GM12891 (cell line): ENCODE measurements around the gene GABRR3.

Experiments
- PAX5 ChIP-seq: IDR thresholded peaks from 2 replicates; pipeline ENCODE4 v1.6.1; 2011; ENCODE audit warnings: low read length, moderate library complexity, mild to moderate bottlenecking; ENCODE audit not compliant: insufficient read depth, severe bottlenecking
- POLR2A ChIP-seq: IDR thresholded peaks from 2 replicates; pipeline ENCODE4 v1.6.1; 2011; ENCODE audit warnings: low read depth, low read length, control low read depth
- POLR2AphosphoS5 ChIP-seq: IDR thresholded peaks from 2 replicates; pipeline ENCODE4 v1.6.1; 2011; ENCODE audit warnings: low read depth, low read length, control low read depth
- SPI1 ChIP-seq: IDR thresholded peaks from 2 replicates; pipeline ENCODE4 v1.6.1; 2011; ENCODE audit warnings: low read depth, low read length, control low read depth
- TAF1 ChIP-seq: IDR thresholded peaks from 2 replicates; pipeline ENCODE4 v1.6.1; 2011; ENCODE audit warnings: low read depth, low read length, control low read depth

GRCh38 chr3:98057631-98058030 lies 22.5 kb upstream of the GABRR3 start:
- TF ChIP-seq POLR2AphosphoS5, result no peak
- TF ChIP-seq POLR2A, result no peak
- no peak for TF ChIP-seq SPI1
- TF ChIP-seq TAF1, result no peak
- TF ChIP-seq PAX5, result no peak
